ENCODE measurements around the gene ZNF365.
"Not testable (repeated sequence)": the region's sequence is repeated elsewhere in the genome, so short reads cannot be mapped to it uniquely, and the experiment has no call there.

Gene ZNF365

GRCh38 chr10:62373995-62374861, at the start of gene ZNF365:
TSS of gene ZNF365 (plus strand) at chr10:62374369. CDS start at chr10:62376194, 1,825 bp downstream.
- DNase-seq = peak; percentile 26

- no peak for DNase-seq
Measured at GRCh38 chr10:62326176-62326575, 48.0 kb upstream of the ZNF365 start.

GRCh38 chr10:62327885-62328284, 46.3 kb upstream of the ZNF365 start:
- no peak for DNase-seq

- DNase-seq = no peak
Measured at GRCh38 chr10:62330213-62330612, 44.0 kb upstream of the ZNF365 start.

GRCh38 chr10:62332406-62332805, 41.8 kb upstream of the ZNF365 start:
- no peak for DNase-seq

GRCh38 chr10:62333135-62333889, 40.9 kb upstream of the ZNF365 start:
- DNase-seq = no peak

GRCh38 chr10:62333988-62334682, 40.0 kb upstream of the ZNF365 start:
- DNase-seq = no peak

GRCh38 chr10:62335326-62335725, 38.8 kb upstream of the ZNF365 start:
- DNase-seq = no peak

GRCh38 chr10:62336404-62336803, 37.8 kb upstream of the ZNF365 start:
- no peak for DNase-seq

- no peak for DNase-seq
Measured at GRCh38 chr10:62341419-62341818, 32.8 kb upstream of the ZNF365 start.

- no peak for DNase-seq
Measured at GRCh38 chr10:62343000-62343399, 31.2 kb upstream of the ZNF365 start.

- no peak for DNase-seq
Measured at GRCh38 chr10:62348029-62348428, 26.1 kb upstream of the ZNF365 start.

- no peak for DNase-seq
Measured at GRCh38 chr10:62352356-62352970, 21.7 kb upstream of the ZNF365 start.

- no peak for DNase-seq
Measured at GRCh38 chr10:62354916-62355315, 19.3 kb upstream of the ZNF365 start.

GRCh38 chr10:62356447-62356846, 17.7 kb upstream of the ZNF365 start:
- no peak for DNase-seq

- DNase-seq = not testable (repeated sequence)
Measured at GRCh38 chr10:62358151-62358550, 16.0 kb upstream of the ZNF365 start.

- DNase-seq = no peak
Measured at GRCh38 chr10:62373639-62373994, 552 bp upstream of the ZNF365 start.

- no peak for DNase-seq
Measured at GRCh38 chr10:62374862-62375710, 917 bp downstream of the ZNF365 start.

- DNase-seq = no peak
Measured at GRCh38 chr10:62376071-62377025, 2.2 kb downstream of the ZNF365 start.

GRCh38 chr10:62377026-62377415, 2.9 kb downstream of the ZNF365 start:
- DNase-seq = no peak

GRCh38 chr10:62377966-62378365, 3.8 kb downstream of the ZNF365 start:
- DNase-seq = no peak
